Right atrium auricular region (tissue), 2 donors: Measurements from ENCODE around the gene CYP2A6. TPM values are rescaled to one million over a fixed set of nuclear protein-coding genes. Genes with fewer than 3 reads are reported as not detected.

Source experiments
- DNase-seq: peaks from one replicate; pipeline ENCODE4 v3.0.0-alpha.2; 2019; ENCODE audit warnings: low spot score
- H3K27ac ChIP-seq, 2 donors: fragments of 200-600 bp; sonication (generic); 1 replicate in 1 of 2; 2 replicates in 1 of 2; pipeline ENCODE4 v1.5.1; 2016 to 2019
- H3K27me3 ChIP-seq, 2 donors: fragments of 200-600 bp; sonication (generic); one replicate each; pipeline versions ENCODE4 v1.5.1 to v1.6.0; 2017 to 2019
- H3K36me3 ChIP-seq: fragments of 200-600 bp; sonication (generic); one replicate; pipeline ENCODE4 v1.5.1; 2016
- H3K4me1 ChIP-seq, 2 donors: fragments of 200-600 bp; sonication (generic); one replicate each; pipeline versions ENCODE4 v1.5.1 to v1.6.0; 2017 to 2019
- H3K4me3 ChIP-seq, 2 donors: fragments of 200-600 bp; sonication (generic); 1 replicate in 1 of 2; 2 replicates in 1 of 2; pipeline ENCODE4 v1.5.1; 2017 to 2019; ENCODE audit warnings: mild to moderate bottlenecking in 1 of 2, moderate library complexity in 1 of 2
- H3K9me3 ChIP-seq, 2 donors: fragments of 200-600 bp; sonication (generic); one replicate each; pipeline ENCODE4 v1.5.1; 2019
- total RNA-seq, 2 donors: library from RNA; depleted of rRNA; stranded (reverse); fragments of >200 nt; gene quantifications; one replicate each; pipeline ENCODE4 v1.1.0, GENCODE V29; 2016
- TF ChIP-seq, protein P1 (sequence below), 2 donors: fragments of 200-600 bp; sonication (generic); IDR thresholded peaks; one replicate each; pipeline ENCODE4 v1.5.1; 2019; ENCODE audit warnings: antibody characterized with exemption in 2 of 2

CYP2A6 gene
- total RNA-seq, 2 donors from 2014 or later: not detected

GRCh38 chr19:40797166-40797962, 52.9 kb downstream of the CYP2A6 start:
- TF ChIP-seq, protein P1, sequence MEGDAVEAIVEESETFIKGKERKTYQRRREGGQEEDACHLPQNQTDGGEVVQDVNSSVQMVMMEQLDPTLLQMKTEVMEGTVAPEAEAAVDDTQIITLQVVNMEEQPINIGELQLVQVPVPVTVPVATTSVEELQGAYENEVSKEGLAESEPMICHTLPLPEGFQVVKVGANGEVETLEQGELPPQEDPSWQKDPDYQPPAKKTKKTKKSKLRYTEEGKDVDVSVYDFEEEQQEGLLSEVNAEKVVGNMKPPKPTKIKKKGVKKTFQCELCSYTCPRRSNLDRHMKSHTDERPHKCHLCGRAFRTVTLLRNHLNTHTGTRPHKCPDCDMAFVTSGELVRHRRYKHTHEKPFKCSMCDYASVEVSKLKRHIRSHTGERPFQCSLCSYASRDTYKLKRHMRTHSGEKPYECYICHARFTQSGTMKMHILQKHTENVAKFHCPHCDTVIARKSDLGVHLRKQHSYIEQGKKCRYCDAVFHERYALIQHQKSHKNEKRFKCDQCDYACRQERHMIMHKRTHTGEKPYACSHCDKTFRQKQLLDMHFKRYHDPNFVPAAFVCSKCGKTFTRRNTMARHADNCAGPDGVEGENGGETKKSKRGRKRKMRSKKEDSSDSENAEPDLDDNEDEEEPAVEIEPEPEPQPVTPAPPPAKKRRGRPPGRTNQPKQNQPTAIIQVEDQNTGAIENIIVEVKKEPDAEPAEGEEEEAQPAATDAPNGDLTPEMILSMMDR (IDR thresholded peaks at IDR 0.05): no peak
- H3K27ac ChIP-seq: peak overlapping the region; percentile 87 to 98
- H3K4me3 ChIP-seq: no peak overlapping the region
- peaks cover 21% of the 10 kb centered on the region for H3K36me3 ChIP-seq
- DNase-seq: no peak
- H3K27me3 ChIP-seq: no peaks in the 10 kb centered on the region
- peaks cover 0 to 34% of the 10 kb centered on the region in 2 donors for H3K4me1 ChIP-seq
- H3K9me3 ChIP-seq: no peaks in the 10 kb centered on the region

Other genes starting within 250 kb of the CYP2A6 start
- 100 to 1,000 TPM; 152 to 257 TPM for gene LTBP4, start 249.1 kb downstream of the CYP2A6 start, total RNA-seq
- 10 to 100 TPM; 11.2 to 28.1 TPM for gene NUMBL, start 159.8 kb downstream of the CYP2A6 start, total RNA-seq
- gene COQ8B, start 133.6 kb downstream of the CYP2A6 start, total RNA-seq: 10 to 100 TPM; 23.3 to 26.6 TPM
- 10 to 100 TPM; 15.2 to 15.6 TPM for gene ITPKC, start 133.3 kb downstream of the CYP2A6 start, total RNA-seq
- 1 to 10 TPM; 3.7 to 5.3 TPM for gene ACTMAP, start 100.0 kb downstream of the CYP2A6 start, total RNA-seq
- gene SNRPA, start 99.2 kb downstream of the CYP2A6 start, total RNA-seq: 10 to 100 TPM; 30.7 to 32.9 TPM
- gene MIA, start 74.9 kb downstream of the CYP2A6 start, total RNA-seq: 1 to 10 TPM in 1 of 2 donors, not detected in 1; 3.5 TPM
- gene RAB4B, start 72.2 kb downstream of the CYP2A6 start, total RNA-seq: 10 to 100 TPM; 14.6 to 23.6 TPM
- 10 to 100 TPM; 41.7 to 61.3 TPM for gene EGLN2, start 51.3 kb downstream of the CYP2A6 start, total RNA-seq
- gene CYP2A7, start 31.8 kb upstream of the CYP2A6 start, total RNA-seq: not detected
- not detected for gene CYP2B6, start 140.8 kb upstream of the CYP2A6 start, total RNA-seq
- gene CYP2A13, start 238.0 kb upstream of the CYP2A6 start, total RNA-seq: not detected